Right hindlimb (tissue), 1 donor: ENCODE data around the gene IL1F10.

Source experiments
- DNase-seq: peaks from one replicate; pipeline ENCODE4 v3.0.0-alpha.2; 2018

Gene IL1F10

GRCh38 chr2:113060396-113060795 is 7.4 kb upstream of the IL1F10 start:
- no peak for DNase-seq

DNA sequence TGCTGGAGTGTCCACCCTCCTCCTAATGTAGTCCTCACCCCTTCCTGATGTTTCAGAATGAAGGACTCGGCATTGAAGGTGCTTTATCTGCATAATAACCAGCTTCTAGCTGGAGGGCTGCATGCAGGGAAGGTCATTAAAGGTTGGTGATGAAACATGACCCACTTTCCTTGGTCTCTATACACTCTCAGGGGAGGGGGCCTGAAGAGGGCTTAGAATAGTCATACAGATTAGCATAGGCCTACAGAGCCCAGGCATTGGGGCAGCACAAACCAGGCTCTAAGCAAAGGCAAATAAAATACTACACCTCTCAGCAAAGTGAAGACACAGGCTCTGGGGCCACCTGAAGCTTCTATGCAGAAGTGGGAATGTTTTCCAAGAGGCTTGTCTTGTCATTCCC is 7.0 kb upstream of the IL1F10 start:
- DNase-seq = no peak

- no peak for DNase-seq
These were observed 6.5 kb upstream of the IL1F10 start for GRCh38 chr2:113061241-113061640.

DNA sequence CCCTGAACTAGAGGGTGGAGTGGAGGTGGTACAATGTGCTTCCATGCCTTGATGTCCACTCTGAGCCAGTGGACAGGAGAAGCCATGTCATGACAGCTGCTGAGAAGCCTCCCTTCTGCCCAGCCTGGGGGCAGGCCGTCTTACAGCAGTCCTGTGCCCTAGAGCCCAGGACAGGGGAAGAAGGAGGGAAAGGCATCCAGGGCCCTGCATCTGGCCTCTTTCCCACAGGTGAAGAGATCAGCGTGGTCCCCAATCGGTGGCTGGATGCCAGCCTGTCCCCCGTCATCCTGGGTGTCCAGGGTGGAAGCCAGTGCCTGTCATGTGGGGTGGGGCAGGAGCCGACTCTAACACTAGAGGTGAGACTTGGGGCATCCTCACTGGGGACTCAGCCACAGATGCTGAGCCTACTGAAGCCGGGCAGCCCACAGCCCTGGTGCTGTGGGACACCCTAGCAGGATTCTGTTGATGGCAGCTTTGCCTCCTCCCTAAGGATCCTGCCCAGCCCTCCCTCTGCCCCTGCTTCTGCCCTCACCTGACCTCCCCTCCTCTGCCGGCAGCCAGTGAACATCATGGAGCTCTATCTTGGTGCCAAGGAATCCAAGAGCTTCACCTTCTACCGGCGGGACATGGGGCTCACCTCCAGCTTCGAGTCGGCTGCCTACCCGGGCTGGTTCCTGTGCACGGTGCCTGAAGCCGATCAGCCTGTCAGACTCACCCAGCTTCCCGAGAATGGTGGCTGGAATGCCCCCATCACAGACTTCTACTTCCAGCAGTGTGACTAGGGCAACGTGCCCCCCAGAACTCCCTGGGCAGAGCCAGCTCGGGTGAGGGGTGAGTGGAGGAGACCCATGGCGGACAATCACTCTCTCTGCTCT is 5.6 kb upstream of the IL1F10 start:
- DNase-seq = no peak

DNA sequence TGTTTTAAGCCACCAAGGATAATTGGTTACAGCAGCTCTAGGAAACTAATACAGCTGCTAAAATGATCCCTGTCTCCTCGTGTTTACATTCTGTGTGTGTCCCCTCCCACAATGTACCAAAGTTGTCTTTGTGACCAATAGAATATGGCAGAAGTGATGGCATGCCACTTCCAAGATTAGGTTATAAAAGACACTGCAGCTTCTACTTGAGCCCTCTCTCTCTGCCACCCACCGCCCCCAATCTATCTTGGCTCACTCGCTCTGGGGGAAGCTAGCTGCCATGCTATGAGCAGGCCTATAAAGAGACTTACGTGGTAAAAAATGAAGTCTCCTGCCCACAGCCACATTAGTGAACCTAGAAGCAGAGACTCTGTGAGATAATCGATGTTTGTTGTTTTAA is 3.5 kb upstream of the IL1F10 start:
- DNase-seq = no peak

- DNase-seq = no peak
These were observed 2.9 kb upstream of the IL1F10 start for GRCh38 chr2:113064898-113065297.

- DNase-seq = no peak
These were observed 479 bp downstream of the IL1F10 start for GRCh38 chr2:113068249-113068648.

- DNase-seq = no peak
These were observed 1.1 kb downstream of the IL1F10 start for GRCh38 chr2:113068706-113069485.

- no peak for DNase-seq
These were observed 2.2 kb downstream of the IL1F10 start for GRCh38 chr2:113069676-113070605.

- DNase-seq = no peak
These were observed 2.8 kb downstream of the IL1F10 start for GRCh38 chr2:113070606-113070975.

DNA sequence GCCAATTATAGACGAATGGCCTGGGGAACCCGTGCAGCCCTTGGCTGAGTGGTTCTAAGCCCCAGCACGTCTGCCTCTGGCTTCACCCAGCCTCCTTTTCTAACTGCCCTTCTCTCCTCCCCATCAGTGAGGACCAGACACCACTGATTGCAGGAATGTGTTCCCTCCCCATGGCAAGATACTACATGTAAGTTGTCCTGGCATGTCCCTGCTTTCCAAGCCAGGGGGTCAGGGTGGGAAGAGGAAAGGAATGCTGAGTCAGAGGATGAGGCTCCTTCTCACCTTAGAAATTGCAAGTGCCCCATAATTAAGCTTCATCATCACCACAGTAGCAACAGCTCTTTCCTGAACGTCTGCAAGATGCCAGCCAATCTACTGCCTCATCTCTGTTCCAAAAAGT is 4.8 kb downstream of the IL1F10 start:
- no peak for DNase-seq

DNA sequence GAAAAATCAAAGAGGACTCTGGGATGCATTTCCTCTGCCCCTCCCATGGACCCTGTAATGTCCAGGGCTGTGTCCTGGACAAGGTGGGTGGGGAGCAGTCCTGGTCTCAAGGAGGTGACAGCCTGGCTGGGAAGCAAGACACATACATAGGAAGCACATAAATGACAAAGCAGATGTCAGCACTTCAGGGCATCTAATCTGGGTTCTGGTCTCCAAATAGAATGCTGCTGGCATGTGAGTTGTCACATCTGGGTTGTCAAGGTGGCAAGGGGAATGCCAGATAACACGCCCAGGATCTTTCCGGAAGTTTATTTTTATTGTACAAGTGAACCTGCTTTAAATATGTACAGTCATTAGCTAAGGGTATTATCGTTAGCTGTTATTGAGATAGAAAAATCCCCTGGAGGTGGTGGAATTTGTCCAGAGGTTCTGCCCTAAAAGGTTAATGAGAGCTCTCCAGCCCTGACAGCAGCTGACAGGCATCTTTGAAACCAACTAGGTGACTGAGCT is 5.6 kb downstream of the IL1F10 start:
- DNase-seq = no peak

- DNase-seq = no peak
These were observed 7.3 kb downstream of the IL1F10 start for GRCh38 chr2:113075030-113075429.

- no peak for DNase-seq
These were observed 7.8 kb downstream of the IL1F10 start for GRCh38 chr2:113075600-113075999.

DNA sequence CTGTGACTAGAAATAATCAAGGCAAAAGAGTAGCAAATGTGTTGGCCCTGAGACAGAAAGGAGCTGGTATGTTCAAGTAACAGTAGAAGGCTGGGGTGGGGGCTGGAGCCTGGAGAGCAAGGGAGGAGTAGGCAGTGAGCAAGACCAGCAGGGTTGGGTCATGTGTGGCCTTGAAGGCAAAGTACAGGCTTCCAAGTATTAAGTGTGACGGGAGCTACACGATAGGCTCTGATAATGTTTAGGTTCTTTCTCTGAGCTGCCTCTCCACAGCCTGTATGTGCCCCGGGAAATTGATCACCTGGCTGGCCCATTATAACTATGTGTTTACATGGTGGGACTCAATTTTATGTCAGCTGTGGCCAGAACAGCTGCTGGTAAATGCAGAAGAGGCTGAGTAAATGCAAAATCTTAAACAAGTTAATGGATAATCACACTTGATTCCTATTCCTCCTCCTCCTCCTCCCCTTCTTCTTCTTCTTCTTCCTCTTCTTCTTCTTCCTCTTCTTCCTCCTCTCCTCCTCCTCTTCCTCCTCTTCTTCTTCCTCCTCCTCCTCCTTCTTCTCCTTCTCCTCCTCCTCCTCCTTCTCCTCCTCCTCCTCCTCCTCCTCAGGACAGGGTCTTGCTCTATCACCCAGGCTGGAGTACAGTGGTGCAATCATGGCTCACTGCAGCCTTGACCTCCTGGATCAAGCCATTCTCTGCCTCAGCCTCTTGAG is 9.3 kb downstream of the IL1F10 start:
- DNase-seq = no peak

DNA sequence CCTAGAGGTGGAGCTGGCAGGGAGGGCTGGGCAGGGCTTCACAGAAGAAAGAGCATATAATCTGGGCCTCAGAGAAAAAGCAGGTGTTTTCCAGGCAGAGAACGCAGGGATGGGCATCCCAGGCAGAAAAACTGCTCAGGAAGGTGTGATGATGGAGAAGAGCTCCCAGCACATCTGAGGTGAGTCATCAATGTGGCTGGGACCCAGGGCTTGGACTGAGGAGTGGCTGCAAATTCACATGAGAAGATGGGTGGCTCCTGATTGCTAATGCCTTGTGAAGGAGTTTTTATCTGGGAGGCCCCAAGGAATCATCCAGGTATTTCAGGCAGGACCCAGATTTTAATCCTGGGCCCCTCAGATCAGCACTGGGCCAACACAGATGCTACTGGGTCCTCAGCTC is 10.2 kb downstream of the IL1F10 start:
- DNase-seq = no peak

- no peak for DNase-seq
These were observed 10.6 kb downstream of the IL1F10 start for GRCh38 chr2:113078350-113078839.

GRCh38 chr2:113079131-113079530 is 11.4 kb downstream of the IL1F10 start:
- no peak for DNase-seq

GRCh38 chr2:113080134-113080533 is 12.4 kb downstream of the IL1F10 start:
- no peak for DNase-seq

DNA sequence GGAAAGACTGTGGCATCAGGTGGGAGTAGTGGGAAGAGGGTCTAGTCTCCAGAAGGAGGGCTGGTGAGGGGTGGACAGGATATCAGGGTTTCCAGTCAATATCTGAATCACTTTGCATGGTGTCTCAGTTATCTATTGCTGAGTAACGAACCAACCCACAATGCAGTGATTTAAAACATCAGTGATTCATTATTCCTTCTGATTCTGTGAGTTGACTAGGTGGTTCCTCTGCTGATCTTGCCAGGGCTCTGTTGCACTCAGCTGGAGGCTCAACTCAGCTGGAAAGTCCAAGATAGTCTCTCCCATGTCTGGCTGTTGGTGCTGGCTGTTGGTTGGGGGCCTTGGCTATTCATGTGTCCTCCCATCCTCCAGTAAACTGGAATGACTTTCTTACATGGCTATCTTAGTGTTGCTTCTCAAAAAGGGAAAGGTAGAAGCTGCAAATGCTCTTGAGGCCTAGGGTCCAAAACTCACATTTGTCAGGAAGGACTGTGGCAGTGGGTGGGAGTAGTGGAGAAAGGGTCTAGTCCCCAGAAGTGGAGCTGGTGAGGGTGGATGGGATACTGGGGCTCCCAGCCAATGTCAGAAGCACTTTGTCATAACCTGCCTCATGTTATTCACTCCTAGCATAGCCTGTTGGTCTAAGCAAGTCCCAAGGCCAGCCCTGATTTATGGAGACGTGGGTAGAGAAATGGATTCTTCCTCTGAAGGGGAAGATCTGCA is 13.9 kb downstream of the IL1F10 start:
- no peak for DNase-seq

DNA sequence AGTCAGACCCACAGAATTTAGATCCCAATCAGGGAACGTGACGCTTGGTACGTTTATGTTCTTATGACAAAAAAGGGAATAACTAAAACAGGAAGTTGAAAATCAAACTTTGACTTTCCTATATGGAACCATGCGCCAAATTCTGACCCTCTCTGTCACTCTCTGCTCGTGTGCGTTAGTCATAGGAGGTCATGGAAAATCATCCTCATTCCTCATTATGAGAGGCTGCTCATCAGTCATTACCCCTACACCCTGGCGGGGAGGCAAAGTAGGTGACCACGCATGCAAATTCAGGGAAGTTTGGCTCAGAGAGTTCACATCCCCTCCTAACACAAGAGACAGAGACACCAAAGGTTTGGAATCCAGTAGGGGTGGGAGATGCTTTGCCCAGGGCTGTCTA is 15.5 kb downstream of the IL1F10 start:
- no peak for DNase-seq
